IMR-90 (cell line): ENCODE measurements around the gene CNTRL. TPM values are rescaled to one million over a fixed set of nuclear protein-coding genes. Genes with fewer than 3 reads are reported as not detected.

ENCODE experiments used
- ATAC-seq: fragments of 200-7000 bp; cut with Tn5 transposase; 2 replicates; pipeline ENCODE4 v1.9.1; 2020; ENCODE audit warnings: low read depth, mild to moderate bottlenecking, moderate library complexity
- BruUV-seq: library from RNA; stranded (reverse); fragments of 400-500 nt; replicated peaks from 2 replicates; lab custom pipeline; 2021; lab: Mats Ljungman, UMichigan
- CTCF ChIA-PET: fragments of 300-600 bp; formaldehyde crosslinking; extraction: SDS; loops from one replicate; lab custom pipeline; 2021; ENCODE audit warnings: antibody characterized with exemption; lab: Yijun Ruan, JAX
- POLR2A ChIA-PET: fragments of 300-600 bp; sonication (Branson Sonifier 250); formaldehyde crosslinking; loops from one replicate; lab custom pipeline; 2022; ENCODE audit warnings: antibody characterized with exemption; ENCODE audit not compliant: unreplicated experiment; lab: Charles Lee
- DNase-seq: peaks from one replicate; pipeline ENCODE4 v3.0.0; 2013
- H2AFZ ChIP-seq: replicated peaks from 2 replicates; pipeline ENCODE3; 2013; ENCODE audit warnings: low read length, mild to moderate bottlenecking; ENCODE audit not compliant: poor library complexity
- H2AK5ac ChIP-seq: 2 replicates; pipeline ENCODE4 v1.6.1; 2013; ENCODE audit warnings: low read depth, low read length, inconsistent platforms
- H2AK9ac ChIP-seq: replicated peaks from 2 replicates; pipeline ENCODE3; 2013; ENCODE audit warnings: mild to moderate bottlenecking, low read depth, low read length, moderate library complexity; ENCODE audit not compliant: poor library complexity
- H2BK120ac ChIP-seq: 2 replicates; pipeline ENCODE4 v1.6.1; 2013; ENCODE audit warnings: low read depth, low read length, inconsistent platforms
- H2BK15ac ChIP-seq: 3 replicates; pipeline ENCODE4 v1.6.1; 2013; ENCODE audit warnings: low read depth, low read length, inconsistent platforms
- H2BK20ac ChIP-seq: 2 replicates; pipeline ENCODE4 v1.6.1; 2013; ENCODE audit warnings: low read depth, mild to moderate bottlenecking, inconsistent platforms, low read length, moderate library complexity
- H2BK5ac ChIP-seq: 2 replicates; pipeline ENCODE4 v1.6.1; 2013; ENCODE audit warnings: mild to moderate bottlenecking, low read depth, low read length, inconsistent platforms; ENCODE audit not compliant: poor library complexity, severe bottlenecking
- H3K14ac ChIP-seq: replicated peaks from 2 replicates; pipeline ENCODE4 v1.6.1; 2013; ENCODE audit warnings: low read depth, low read length, inconsistent platforms
- H3K18ac ChIP-seq: 2 replicates; pipeline ENCODE4 v1.6.1; 2013; ENCODE audit warnings: low read depth, low read length, control low read depth
- H3K23ac ChIP-seq: 2 replicates; pipeline ENCODE4 v1.6.1; 2013; ENCODE audit warnings: low read depth, low read length, inconsistent platforms
- H3K27ac ChIP-seq: 2 replicates; pipeline ENCODE4 v1.5.1; 2013; ENCODE audit warnings: mild to moderate bottlenecking, control low read depth, low read length; ENCODE audit not compliant: insufficient read depth
- H3K27me3 ChIP-seq: 2 replicates; pipeline ENCODE4 v1.6.1; 2013; ENCODE audit warnings: low read length; ENCODE audit not compliant: control insufficient read depth, insufficient read depth
- H3K36me3 ChIP-seq: 2 replicates; pipeline ENCODE4 v1.6.1; 2013; ENCODE audit warnings: low read length, mixed read lengths; ENCODE audit not compliant: control insufficient read depth, insufficient read depth
- H3K4ac ChIP-seq: 2 replicates; pipeline ENCODE4 v1.6.1; 2013; ENCODE audit warnings: low read depth, low read length, inconsistent platforms
- H3K4me1 ChIP-seq: 2 replicates; pipeline ENCODE4 v1.6.1; 2013; ENCODE audit warnings: low read length, mixed read lengths; ENCODE audit not compliant: control insufficient read depth, insufficient read depth
- H3K4me2 ChIP-seq: 2 replicates; pipeline ENCODE4 v1.6.1; 2013; ENCODE audit warnings: low read depth, mild to moderate bottlenecking, control low read depth, low read length, moderate library complexity
- H3K4me3 ChIP-seq: 2 replicates; pipeline ENCODE4 v1.5.1; 2013; ENCODE audit warnings: low read depth, mild to moderate bottlenecking, control low read depth, low read length, moderate library complexity; ENCODE audit not compliant: insufficient read depth
- H3K56ac ChIP-seq: 2 replicates; pipeline ENCODE4 v1.6.1; 2013; ENCODE audit warnings: low read length, inconsistent platforms; ENCODE audit not compliant: insufficient read depth; ENCODE audit errors: extremely low read depth
- H3K79me1 ChIP-seq, 2 experiments: 2 replicates each; pipeline ENCODE4 v1.6.1; 2013; ENCODE audit warnings: low read length in 2 of 2, inconsistent platforms in 1 of 2, low read depth in 1 of 2
- H3K9ac ChIP-seq: 2 replicates; pipeline ENCODE4 v1.6.1; 2013; ENCODE audit warnings: low read depth, low read length, control low read depth
- H3K9me1 ChIP-seq: 2 replicates; pipeline ENCODE4 v1.6.1; 2013; ENCODE audit warnings: low read length, inconsistent platforms; ENCODE audit not compliant: insufficient read depth
- H3K9me3 ChIP-seq: 2 replicates; pipeline ENCODE4 v1.6.1; 2013; ENCODE audit warnings: low read length; ENCODE audit not compliant: control insufficient read depth, insufficient read depth
- H4K20me1 ChIP-seq: 2 replicates; pipeline ENCODE4 v1.6.1; 2013; ENCODE audit warnings: low read length, inconsistent platforms; ENCODE audit not compliant: insufficient read depth
- H4K5ac ChIP-seq: 2 replicates; pipeline ENCODE4 v1.6.1; 2013; ENCODE audit warnings: mild to moderate bottlenecking, low read depth, low read length, control low read depth
- H4K8ac ChIP-seq, 2 experiments: 2 replicates each; pipeline ENCODE4 v1.6.1; 2013; ENCODE audit warnings: low read depth in 2 of 2, low read length in 2 of 2, control low read depth in 1 of 2, inconsistent platforms in 1 of 2
- H4K91ac ChIP-seq: 2 replicates; pipeline ENCODE4 v1.6.1; 2013; ENCODE audit warnings: low read depth, low read length, inconsistent platforms; ENCODE audit not compliant: insufficient read depth
- BHLHE40 ChIP-seq: fragments of 150-350 bp; IDR thresholded peaks from 2 replicates; pipeline ENCODE4 v1.6.1; 2016; ENCODE audit warnings: mild to moderate bottlenecking, low read depth, low read length
- CHD1 ChIP-seq: IDR thresholded peaks from 2 replicates; pipeline ENCODE4 v1.6.1; 2012; ENCODE audit warnings: low read depth, low read length, improper control_type of control experiment
- CTCF ChIP-seq: conservative IDR thresholded peaks from 2 replicates; pipeline ENCODE4 v1.5.1; 2012; ENCODE audit warnings: mild to moderate bottlenecking, low read depth, low read length, improper control_type of control experiment
- MAZ ChIP-seq: IDR thresholded peaks from 2 replicates; pipeline ENCODE4 v1.6.1; 2012; ENCODE audit warnings: low read depth, mild to moderate bottlenecking, low read length, improper control_type of control experiment, moderate library complexity, borderline replicate concordance
- POLR2A ChIP-seq: IDR thresholded peaks from 2 replicates; pipeline ENCODE4 v1.6.1; 2012; ENCODE audit warnings: mild to moderate bottlenecking, low read depth, low read length
- RCOR1 ChIP-seq: IDR thresholded peaks from 2 replicates; pipeline ENCODE4 v1.6.1; 2012; ENCODE audit warnings: mild to moderate bottlenecking, low read length, improper control_type of control experiment; ENCODE audit not compliant: insufficient replicate concordance
- RFX5 ChIP-seq: IDR thresholded peaks from 2 replicates; pipeline ENCODE4 v1.8.0; 2012; ENCODE audit warnings: low read depth, mild to moderate bottlenecking, low read length, moderate library complexity
- WGBS, 2 experiments: methylation state at CpG; one replicate each; pipeline versions ENCODE4 v1.1.5 to v1.1.7; 2013; ENCODE audit warnings: missing lambda C conversion rate in 2 of 2; ENCODE audit not compliant: insufficient read length in 1 of 2; ENCODE audit errors: extremely low coverage in 2 of 2; 5-methylcytosine and 5-hydroxymethylcytosine counted together
- dilution Hi-C: fragments of 300-500 bp; cut with HindIII; formaldehyde crosslinking; loops from one replicate; pipeline ENCODE4 v1.14.3; 2018; ENCODE audit warnings: low sequenced_read_pairs; ENCODE audit not compliant: unreplicated experiment
- in situ Hi-C: fragments of 300-500 bp; cut with MboI; formaldehyde crosslinking; loops from 3 replicates; pipeline ENCODE4 v1.14.3; 2019; ENCODE audit warnings: low sequenced_read_pairs, inconsistent platforms, mixed read lengths
- intact Hi-C: fragments of 100-400 bp; cut with micrococcal nuclease; formaldehyde crosslinking; loops from 2 replicates; pipeline ENCODE4 v1.10.0; 2022
- polyA plus RNA-seq, 3 experiments: library from polyadenylated mRNA; depleted of rRNA; stranded (reverse); fragments of >200 nt; gene quantifications; 2 replicates each; pipeline ENCODE4 v1.2.3, GENCODE V29; 2012; ENCODE audit warnings: low replicate concordance in 1 of 3
- total RNA-seq: library from RNA; depleted of rRNA; stranded (reverse); fragments of >200 nt; gene quantifications from 2 replicates; pipeline ENCODE4 v1.2.3, GENCODE V29; 2012

CNTRL gene
- total and polyA plus RNA-seq, 2 of the 4 experiments (the other 2 are of a cell fraction): 4.5 to 7.3 TPM

DNA sequence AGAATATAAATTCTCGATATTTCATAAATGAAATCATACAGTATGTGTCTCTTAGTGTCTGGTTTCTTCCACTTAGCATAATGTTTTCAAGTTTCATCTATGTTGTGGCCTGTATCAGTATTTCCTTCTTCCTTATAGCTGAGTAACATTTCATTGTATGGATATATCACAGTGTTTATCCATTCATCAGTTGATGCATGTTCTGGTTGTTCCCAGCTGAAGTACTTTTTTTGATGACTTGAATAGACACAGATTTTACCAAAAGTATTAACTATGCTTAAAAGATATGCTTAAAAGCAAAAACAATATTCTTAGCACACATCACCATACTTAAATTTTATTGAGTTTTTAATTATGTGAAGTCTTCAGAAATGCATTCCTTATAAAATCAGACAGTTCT is 114.3 kb downstream of the CNTRL start:
- intact Hi-C loops: no loop called here

More for the DNA sequence above, 114.3 kb downstream of the CNTRL start:
- in situ Hi-C loops: no loop called here
- no peak overlapping the region for H3K4me2 ChIP-seq
- peaks cover 8% of the 10 kb centered on the region for H3K4me1 ChIP-seq
- ChIA-PET POLR2A (no interaction called here), CTCF (no interaction called here)
- H2BK5ac ChIP-seq: no peak overlapping the region
- H2AK9ac ChIP-seq: no peak overlapping the region
- no peak overlapping the region for H3K56ac ChIP-seq
- no peak overlapping the region for H2AFZ ChIP-seq
- peaks cover 81% of the 10 kb centered on the region for H4K20me1 ChIP-seq
- TF ChIP-seq CHD1: no peak
- TF ChIP-seq RCOR1: no peak
- TF ChIP-seq MAZ: no peak
- TF ChIP-seq POLR2A: no peak
- TF ChIP-seq BHLHE40: no peak
- TF ChIP-seq CTCF: no peak
- TF ChIP-seq RFX5: no peak
- H4K91ac ChIP-seq: no peak overlapping the region
- peaks cover 8% of the 10 kb centered on the region for H3K9me1 ChIP-seq
- no peaks in the 10 kb centered on the region for H3K27me3 ChIP-seq
- no peak for DNase-seq
- dilution Hi-C loops: no loop called here
- H3K36me3 ChIP-seq: peaks cover 5% of the 10 kb centered on the region
- H2AK5ac ChIP-seq: no peak overlapping the region
- peaks cover 12 to 75% of the 10 kb centered on the region in 2 experiments for H3K79me1 ChIP-seq
- H3K4me3 ChIP-seq: no peak overlapping the region
- H2BK120ac ChIP-seq: no peak overlapping the region
- no peak overlapping the region for H3K9ac ChIP-seq
- H2BK15ac ChIP-seq: no peak overlapping the region
- no peak overlapping the region for H3K14ac ChIP-seq
- H3K9me3 ChIP-seq: no peaks in the 10 kb centered on the region
- H2BK20ac ChIP-seq: no peak overlapping the region
- H3K27ac ChIP-seq: no peak overlapping the region
- H4K8ac ChIP-seq: no peak overlapping the region
- no peak overlapping the region for H3K18ac ChIP-seq
- no peak overlapping the region for H3K23ac ChIP-seq
- no TSS peak for BruUV-seq
- no peak for ATAC-seq
- no peak overlapping the region for H4K5ac ChIP-seq
- no CpG with 5 or more reads among the region's 1 CpG for WGBS, 2 experiments
- no peak overlapping the region for H3K4ac ChIP-seq
